ENCODE results near the gene KCND3.

The KCND3 gene

DNA sequence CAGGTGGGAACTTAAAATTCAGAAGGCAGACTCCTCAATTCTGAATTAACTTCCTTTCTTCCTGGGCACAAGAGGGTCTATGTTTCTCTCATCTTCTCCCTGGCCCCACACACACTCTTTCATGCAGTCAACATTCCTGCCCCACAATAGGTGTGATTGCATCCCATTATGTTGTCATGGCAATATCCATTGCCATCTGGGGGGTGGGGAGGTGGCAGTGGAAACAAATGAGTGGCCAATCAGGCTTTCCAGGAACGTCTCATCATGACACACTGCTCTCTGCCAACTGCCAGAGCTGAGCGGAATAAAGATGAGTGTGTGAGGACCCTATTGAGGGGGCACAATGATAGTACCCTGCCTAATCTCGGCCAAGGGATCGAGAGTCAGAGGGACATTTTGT lies 80.4 kb downstream of the KCND3 start:
- DNase-seq = no peak

DNA sequence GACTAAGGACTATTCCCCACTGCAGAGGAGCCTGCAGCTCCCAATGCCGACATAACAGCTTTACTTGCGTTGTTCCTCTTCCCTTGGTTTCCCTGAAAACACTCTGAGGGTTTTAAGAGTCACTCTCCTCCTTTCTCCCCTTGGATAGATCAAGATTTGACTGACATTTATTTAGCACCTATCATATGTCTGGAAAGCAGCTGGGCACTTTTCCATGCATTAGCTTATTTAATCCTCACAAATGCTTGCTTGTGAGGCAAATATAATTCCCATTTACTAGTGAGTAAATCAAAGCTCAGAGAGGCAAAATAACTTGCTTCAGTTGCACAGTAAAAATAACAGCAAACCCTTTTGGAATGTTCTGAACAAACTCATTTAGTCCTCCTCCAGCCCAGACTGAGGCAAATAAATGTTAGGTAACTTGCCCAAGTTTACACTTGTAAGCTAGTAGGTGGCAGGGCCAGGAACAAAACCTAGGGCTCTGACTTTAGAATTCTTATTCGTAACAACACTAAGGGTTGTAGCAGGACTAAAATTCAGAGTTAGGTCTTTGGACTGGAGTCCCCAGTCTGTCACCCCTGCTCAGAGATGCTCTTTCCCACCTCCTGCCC lies 81.4 kb downstream of the KCND3 start:
- DNase-seq = no peak

DNA sequence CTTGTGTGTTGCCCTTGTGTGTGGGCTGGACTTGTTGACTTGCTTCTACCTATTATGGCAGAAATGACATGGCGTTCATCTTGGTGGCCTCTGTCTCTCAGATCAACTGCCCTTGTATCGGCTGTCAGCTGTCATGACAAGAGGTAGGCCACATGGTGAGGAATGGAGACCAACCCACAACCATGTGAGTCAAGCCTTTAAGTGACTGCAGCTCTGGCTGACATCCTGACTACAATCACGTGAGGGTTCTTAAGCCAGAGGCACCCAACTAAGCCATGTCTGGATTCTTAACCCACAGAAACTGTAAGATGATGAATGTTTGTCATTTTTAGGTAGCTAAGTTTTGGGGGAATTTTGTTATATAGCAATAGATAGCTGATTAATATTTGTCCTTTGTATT lies 82.1 kb downstream of the KCND3 start:
- peak; percentile 12 for DNase-seq

DNA sequence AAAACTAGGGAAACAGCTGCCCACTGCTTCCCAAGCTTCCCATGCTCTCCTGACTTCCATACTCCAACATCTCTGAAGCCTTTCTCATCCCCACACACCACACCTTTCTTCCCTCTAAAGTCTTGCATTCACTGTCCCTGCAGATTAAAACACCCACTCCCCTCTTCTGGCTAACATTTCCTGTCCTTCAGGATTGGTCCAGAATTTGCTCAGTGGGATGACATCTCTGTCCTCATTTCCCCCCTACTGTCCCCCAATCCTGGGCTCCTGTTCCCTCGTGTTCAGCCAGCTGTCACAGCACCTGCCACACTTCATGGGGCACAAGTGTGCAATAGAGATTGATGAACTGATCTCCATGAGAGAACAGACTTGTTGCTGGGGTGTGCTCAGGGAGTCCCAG lies 82.7 kb downstream of the KCND3 start:
- no peak for DNase-seq

DNA sequence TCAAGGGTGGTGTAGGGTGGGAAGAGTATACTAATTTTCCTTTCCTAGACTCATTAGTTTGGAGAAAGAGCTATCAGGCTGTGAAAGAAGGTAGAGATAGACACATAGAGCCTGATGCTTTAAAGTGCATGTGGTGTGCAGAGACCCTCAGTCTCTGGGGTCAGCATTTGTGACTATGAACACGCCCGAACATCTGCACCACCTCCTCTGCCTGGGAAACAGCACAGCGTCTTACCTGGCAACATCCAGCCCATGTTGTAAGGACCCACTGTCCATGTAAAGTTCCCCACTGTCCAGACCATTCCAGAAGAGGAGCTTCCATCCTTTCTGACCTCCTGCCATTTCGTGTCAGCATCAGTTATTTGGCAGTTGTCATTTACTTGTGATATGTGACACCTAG lies 83.4 kb downstream of the KCND3 start:
- DNase-seq = no peak

DNA sequence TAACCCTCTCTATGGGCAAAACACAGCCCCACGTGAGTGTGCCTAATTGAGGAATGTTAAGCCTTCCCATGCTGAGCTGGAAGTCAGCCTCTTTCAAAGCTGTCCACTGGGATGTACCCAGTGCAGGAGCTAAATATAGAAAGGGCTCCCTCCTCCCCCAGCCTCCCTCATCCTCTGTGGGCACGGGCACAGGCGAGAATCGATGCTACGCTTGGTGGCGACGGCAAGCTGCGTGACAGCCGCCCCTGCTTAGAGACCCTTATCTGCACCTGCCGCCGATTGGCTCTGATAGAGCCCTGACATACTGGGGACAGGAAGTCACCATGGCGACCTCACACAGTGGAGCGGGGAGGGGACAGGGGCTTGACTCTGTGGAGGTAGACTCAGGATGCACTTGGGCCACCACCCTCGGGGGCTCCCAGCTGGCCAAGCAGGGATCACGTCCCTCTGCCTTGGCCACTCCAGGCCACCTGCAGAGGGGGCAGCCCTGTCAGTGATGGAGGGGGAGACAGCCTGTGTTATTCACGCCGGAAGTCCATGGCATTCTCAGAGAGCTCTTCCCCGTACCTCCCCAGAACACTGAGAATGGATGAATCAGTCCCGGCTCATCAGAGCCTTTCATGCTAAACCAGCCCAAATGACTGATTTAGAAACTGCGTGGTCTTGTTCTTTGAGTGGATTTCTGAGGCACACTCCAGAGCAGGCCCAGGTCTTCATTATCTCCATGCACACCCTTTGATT lies 84.8 kb downstream of the KCND3 start:
- DNase-seq = peak; percentile 43

DNA sequence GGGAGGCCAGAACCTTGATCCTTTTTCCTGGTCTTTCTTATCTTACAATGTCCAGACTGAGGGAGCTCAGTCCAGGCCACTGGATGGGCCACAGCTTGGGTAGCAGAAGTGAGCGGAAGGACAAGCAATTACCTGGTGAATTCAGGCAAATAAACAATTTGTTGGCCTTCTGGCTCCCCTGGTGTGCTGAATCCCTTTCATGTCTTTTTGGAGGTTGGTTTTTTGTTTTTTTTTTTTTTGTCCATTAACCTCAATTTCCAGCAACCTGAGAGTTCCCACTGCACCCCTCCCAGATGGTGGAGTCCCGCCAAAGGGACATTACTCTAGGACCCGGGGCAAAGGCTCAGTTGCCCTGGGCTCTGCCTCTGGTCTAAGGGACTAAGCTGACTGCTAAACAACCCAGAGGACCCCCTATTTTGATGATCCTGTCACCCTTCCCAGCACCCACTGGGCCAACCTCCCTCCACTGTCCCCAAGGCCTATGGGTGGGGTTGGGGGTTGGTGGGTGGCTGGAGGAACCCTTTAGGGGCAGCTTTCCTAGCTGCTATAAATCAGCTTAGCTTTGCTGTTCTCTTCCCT lies 85.5 kb downstream of the KCND3 start:
- no peak for DNase-seq

DNA sequence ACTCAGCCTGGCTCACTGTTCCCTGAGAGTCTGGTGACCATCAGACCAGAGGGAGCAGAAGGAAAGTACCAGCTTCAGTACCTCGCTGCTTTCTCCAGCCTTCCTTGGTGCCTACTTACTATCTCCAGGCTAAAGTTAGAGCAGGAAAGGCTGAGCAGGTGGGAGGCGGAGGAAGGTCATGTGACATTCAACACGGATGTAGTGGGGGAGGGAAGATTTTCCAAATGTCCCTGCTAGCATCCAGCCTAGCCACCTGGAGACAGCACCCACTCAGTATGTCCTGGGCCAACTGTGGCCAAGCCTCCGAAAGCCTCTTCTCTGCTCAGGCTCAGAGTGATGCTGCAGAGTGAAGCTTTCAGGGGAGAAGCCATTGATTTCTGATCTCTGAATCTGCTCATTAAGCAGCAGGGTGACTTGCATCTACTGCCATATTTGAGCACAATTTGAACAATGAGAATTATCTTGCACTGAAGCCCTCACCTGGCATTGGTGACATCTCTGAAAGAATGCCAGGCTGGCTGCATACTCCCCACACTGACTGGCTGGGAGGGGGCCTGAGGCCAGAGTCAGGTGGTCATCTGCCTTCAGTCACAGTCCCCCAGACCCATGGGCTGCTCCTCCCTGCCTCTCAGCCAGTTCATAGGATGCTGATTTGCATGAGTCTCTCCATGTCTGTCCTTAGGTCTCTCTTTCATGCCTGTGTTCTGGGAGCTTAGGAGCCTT lies 86.2 kb downstream of the KCND3 start:
- DNase-seq = no peak

DNA sequence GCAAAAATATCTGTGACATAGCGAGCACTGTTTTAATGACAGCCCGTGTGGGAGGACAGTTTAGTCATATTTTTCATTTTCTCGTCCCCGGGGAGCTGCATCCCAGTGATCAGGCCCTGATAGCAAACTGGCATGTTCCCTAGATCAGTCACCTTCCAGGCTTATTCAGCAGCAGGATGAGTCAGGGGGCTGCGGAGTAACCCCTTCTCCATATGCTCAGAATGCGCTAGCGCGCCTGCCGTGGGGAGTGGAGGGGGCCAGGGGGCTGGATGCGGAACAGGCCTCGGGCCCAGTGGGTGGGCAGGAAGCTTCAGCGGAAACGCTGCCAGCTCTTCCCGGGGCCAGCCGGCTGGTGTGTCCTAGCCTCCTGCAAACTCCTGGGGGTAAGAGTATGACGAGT lies 94.0 kb downstream of the KCND3 start:
- peak; percentile 20 for DNase-seq

DNA sequence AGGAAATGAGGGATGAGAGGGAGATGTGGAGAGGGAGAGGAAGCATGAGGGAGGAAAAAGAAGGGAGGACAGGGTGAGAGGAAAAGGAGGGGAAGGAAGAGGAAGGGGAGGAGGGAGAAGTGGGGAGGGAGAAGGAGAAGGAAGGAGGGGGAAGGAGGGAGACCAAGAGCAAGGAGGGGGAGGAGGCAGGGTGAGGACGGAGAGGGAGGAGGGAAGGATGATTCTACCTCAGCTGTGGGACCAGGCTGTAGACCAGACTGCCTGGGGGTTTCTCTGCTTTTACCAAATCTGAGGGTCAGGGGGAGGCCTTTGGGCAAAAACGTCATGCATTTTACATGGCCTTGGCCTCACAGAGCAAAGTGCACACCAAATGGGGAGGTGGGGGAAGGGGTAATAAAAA lies 94.5 kb downstream of the KCND3 start:
- DNase-seq = no peak

DNA sequence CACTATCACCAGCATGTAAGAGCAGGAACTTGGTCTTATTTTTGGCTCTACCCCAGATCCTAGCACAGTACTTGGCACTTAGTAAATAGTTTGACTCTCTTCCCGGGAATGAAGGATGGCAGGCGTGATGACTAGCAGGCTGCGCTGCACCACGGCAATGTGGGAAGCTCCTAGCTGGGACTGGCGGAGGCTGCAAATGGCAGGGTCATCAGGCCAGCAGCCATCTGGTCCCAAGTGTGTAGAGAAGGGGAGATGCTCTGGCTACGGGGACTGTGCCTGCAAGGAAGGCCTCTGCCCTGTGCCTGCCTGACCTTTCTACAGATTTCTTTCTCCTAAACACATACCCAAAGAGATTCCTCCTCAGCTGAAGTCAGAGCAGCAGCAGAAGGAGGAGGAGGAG lies 95.0 kb downstream of the KCND3 start:
- no peak for DNase-seq

DNA sequence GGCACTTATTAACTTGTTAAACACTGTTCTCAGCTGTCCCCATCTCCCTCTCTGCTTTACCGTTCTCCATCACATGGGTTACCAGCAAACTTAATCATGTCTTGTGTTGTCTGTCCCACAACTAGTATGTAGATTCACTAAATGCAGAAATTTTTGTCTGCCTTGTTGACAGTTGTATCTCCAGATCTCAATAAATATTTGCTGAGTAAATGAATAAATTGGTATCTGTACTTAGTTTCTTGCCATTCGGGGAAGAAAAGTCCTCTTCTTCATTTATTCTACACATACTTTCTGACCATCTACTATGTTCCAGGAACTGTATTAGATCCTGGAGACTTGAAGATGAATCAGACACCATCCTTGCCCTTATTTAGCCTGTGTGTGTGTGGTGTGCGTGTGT lies 97.9 kb downstream of the KCND3 start:
- DNase-seq = peak; percentile 17

DNA sequence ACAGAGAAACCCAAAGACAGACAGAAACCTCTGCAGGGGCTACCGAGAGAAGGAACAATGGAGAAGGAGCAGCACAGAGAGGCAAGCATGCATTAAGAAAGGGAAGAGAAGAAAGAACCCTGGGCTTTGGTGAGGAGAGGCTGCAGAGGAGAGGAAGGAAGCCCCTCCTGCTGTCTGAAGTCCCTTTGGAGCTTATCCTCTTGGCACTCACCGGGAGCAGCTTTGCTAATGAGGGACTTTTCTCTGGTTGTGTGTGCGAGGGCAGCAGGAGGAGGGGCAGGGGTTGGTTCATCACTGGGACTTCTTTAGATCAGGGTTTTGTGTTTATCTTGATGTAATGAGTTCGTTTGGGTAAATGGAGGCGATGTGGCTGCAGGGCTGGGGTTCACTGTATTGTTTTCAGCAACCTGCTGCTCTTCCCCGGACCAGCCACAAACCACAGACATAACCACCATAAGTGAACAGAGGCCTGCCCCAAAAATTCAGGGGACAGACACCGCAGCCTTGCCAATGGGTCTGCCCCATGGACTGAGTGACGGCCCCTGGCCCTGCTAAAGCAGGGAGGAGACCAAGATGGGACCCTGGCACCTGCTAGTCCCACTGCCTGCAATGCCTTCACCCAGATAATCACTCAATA lies 100.6 kb downstream of the KCND3 start:
- no peak for DNase-seq

DNA sequence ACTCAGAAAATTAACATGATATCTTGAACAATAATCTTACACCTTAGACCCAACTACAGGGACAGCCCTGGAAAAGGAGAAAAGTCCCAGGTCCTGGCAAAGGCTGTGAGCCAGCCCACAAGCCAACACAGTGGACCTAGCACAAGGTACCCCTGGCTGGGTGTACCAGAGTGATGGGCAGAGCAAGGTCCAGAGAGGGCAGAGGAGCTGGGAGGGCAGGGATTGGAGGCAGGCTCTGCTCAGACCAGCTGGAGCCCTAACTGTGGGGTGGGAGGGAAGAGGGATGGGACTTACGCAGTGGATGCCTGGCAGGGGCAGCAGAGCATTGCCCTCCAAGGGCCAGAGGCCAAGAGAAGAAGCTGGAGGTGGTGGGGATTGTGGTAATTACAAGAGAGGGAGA lies 101.6 kb downstream of the KCND3 start:
- no peak for DNase-seq

DNA sequence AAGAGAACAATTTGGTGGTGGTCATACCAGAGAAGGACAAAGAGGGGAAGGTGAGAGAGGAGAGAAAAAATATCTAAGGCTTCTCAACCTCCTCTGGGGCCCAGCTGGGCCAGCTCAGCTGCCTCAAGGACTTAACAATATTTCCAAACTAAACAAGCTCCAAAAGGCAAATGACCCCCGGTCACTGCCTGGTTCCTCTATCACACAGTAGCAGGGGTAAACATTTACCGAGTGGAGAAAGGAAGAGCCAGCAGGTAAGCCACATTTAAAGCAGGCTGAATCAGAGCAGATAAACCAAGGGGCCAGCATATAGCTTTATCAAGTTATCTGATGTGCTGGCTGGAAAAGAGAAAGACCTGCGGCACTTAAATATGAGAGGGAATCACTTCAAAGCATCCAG lies 102.1 kb downstream of the KCND3 start:
- no peak for DNase-seq

DNA sequence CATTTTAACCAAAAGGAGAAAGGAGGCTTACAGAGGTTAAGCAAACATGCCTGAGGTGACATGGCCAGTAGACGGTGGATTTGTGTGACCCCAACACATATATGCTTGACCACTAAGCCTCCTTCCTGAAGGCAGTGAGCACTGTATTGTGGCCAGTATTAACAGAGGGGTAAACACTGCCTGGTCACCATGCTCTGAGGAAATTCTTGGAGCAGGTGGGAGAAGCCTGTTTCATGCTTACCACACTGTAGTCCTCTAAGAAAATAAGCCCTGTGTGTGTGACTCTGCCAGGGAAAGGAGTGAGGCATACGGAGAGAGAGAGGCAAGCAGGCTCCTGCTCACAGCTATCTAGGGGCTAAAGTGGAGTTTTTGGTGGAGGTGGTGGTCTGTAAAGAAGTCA lies 102.7 kb downstream of the KCND3 start:
- DNase-seq = no peak

DNA sequence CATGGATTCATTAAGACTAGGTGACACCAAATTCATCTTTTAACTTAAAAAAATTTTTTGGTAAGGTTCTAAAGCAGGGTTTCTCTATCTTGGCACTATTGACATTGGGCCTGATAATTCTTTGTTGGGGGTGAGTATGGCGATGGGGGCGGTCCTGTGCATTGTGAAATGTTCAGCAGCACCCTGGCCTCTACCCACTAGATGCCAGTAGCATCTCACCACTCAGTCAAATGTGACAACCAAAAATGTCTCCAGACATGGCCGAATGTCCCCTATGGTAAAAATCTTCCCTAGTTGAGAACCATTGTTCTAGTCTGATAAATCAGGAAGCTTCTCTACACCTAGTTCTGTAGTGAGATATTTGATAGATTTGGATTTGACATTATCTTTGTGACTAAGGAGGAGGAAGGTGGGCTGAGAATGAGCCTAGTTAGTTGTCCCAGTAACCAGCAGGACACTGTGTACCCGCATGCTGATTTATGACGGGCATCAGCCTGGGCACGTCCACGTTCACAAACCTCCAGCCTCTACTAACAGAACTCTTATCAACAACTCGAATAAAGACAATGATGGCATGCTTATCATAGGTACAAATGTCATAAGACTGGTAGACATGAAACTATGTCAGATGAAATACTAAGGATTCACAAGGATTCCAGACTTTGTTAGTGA lies 104.6 kb downstream of the KCND3 start:
- no peak for DNase-seq

DNA sequence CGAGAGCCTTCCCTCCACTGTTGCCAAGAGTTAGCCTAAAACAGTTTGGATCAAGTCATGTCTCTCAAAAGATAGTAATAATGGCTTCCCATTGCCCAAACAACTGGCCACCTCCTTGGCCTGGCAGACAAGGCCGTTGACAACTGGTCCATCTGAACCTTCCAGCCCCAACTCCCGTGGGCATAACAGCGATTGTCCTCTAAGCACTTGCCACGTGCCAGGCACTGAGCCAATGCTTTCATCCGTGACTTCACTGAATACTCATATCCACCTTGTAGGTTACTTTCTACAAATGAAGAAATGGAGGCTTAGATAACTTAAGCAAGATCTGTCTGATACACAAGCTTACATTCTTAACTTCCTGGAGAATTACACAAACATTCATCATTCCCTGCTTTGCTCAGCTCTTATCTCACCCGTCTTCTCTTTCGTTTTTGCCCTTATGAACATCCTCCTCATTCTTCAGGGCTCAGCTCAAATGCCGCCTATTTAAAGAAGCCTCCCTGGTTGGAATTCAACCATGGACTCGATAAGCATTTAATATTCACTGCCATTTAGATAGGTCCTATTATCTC lies 106.4 kb downstream of the KCND3 start:
- no peak for DNase-seq

DNA sequence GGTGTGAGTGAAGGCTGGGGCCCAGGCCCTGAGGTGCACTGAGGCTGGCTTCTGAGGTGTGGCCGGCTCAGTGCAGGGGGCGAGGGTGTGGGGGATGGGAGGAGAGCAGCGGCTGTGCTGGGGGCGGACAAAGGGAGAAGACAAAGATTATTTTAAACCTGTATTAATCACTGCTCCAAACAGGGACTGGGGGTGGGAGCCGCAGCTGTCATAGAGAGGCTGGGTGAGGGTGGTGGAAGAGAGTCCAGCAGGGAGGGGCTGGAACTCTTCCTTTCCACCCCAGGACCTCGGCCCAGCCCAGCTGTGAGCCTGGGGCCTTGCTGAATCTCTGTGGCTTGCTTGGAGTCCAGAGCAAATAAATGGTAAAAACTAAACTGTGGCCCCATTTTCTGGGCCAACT lies 106.9 kb downstream of the KCND3 start:
- no peak for DNase-seq

DNA sequence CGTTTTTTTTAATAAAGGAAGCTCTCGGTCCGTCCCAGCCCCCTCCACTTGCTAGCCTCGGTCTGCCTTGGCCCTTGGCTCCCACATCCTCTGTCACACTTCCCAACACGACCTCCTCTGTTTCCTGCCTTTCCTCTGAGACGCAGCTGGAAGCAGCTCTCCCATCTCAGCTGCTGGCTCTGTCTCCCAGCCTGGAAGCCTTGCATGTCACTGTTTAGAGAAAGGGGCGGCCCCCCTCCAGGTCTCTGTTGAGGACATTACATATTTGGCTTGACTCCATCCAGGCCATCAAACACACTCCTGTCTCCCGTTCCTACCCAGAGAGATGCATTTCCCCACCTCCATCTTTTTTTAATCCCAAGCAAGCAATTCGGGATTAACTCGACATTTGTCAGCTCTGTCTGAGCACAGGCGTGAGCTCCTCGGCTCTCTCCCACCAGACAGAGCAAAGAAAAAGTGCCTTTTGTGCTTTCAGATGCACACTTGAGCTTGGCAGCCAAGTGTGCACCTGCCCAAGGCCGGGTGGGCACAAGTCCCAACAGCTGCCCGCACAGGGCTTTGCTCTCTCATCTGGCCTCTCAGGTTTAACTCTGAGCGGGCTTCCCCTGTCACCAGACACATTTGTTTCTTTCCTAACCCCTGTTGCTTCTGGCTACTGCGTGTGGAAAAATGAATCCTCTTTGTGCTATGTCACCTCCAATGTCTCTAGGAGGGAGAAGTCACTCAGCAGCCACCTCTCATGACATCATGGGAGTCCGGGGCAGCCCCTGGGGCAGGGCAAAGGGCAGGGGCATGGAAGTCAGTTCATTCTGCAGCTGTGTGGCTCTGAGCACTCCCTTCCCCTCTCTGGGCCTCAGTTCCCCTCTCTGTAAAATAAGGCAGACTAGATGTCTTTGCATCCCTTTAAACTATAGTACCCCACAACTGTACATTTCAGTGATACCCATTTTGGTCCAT lies 108.3 kb downstream of the KCND3 start:
- no peak for DNase-seq

DNA sequence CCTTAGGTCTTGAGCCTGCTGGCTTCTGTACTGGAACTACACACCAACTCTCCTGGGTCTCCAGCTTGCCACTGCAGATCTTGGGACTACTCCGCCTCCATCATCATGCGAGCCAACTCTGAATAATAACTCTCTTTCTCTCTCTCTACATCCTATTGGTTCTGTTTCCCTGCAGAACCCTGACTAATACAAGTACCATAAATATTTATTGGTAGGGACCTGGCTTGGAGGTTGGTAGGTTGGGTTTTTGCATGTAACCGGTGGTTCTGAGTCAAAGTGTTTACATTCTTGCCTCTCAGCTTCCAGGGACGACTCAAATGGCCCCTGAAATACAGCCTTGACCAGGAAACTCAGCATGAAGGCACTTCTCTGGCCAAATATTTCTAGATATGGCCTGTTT lies 110.4 kb downstream of the KCND3 start:
- DNase-seq = no peak
